Prostate gland (tissue), 1 donor: ENCODE results near the gene CHN1.

Experiments
- POLR2A ChIP-seq: fragments of 450-650 bp; IDR thresholded peaks from one replicate; pipeline ENCODE4 v1.6.1; 2016; ENCODE audit warnings: antibody characterized with exemption, mild to moderate bottlenecking
- POLR2AphosphoS5 ChIP-seq: sonication (generic); formaldehyde crosslinking; IDR thresholded peaks from one replicate; pipeline ENCODE4 v1.6.1; 2017; ENCODE audit warnings: antibody characterized with exemption

DNA sequence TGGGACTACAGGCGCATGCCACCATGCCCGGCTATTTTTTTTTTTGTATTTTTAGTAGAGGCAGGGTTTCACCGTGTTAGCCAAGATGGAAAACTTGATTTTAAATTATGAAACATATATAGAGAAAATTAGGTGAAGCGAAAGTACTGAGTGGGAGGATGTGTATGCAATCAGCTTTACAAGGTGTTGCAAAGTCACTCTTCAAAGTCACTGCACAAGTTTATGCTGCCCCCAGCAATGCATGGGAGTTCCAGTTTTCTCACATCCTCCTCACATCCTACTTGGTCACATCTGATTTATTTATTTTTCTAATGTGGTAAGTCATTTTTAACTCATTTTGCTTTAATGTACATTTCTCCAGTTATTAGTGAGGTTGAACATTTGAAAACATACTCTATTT, 49.2 kb upstream of the CHN1 start:
- TF ChIP-seq POLR2AphosphoS5 (no peak), POLR2A (no peak)
